Skin of body (tissue), 2 donors: ENCODE results near the gene CANT1. TPM values are rescaled to one million over a fixed set of nuclear protein-coding genes. Genes with fewer than 3 reads are reported as not detected.
"Not testable (repeated sequence)": the region's sequence is repeated elsewhere in the genome, so short reads cannot be mapped to it uniquely, and the experiment has no call there.

Source experiments
- DNase-seq: peaks from one replicate; lab custom pipeline; 2025; lab: John Stamatoyannopoulos, UW
- total RNA-seq: library from RNA; depleted of rRNA; stranded (reverse); fragments of >200 nt; gene quantifications from one replicate; pipeline ENCODE4 v1.2.3, GENCODE V29; 2014

Gene CANT1
- total RNA-seq, 1 donor from 2014 or later = 17.9 TPM

DNA sequence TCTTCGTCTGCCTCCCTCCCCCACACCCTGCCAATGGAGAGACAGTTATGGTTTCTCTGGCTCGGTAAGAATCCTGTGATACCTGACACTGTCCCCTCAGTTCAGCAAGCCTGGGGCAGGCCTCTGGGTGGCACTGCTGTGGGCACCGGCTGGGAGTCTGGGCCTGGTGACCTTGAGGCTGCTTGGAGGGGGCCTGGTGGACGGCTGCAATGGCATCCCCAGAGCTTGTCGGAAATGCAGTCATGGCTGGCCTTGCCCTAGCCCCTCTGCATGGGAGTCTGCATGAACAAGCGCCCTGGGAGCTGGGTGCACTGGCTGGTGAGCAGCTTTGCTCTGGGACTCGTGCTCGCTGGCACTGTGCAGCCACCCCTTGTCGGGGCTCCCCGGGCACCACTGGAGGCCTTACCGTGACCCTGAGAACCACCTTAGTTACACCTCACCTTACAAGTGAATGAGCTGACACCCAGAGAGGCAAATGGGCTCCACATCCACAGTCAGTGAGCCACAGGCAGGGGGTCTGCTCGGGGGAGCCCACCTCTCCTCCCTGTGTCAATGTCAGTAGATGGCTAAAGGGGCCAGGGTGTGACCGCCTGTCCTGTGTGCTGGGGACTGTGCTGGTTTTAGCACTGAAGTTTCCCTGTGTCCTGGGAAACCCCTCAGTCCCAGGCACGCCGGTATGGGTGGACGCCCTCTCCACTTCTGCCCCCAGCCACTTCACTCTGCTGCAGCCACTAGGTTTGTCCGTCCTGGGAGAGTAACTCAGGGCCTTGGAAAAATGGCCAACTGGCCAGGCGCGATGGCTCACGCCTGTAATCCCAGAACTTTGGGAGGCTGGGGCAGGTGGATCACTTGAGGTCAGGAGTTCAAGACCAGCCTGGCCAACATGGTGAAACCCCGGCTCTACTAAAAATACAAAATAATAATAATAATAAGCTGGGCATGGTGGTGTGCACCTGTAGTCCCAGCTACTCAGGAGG is 31.3 kb downstream of the CANT1 start:
- DNase-seq = no peak

DNA sequence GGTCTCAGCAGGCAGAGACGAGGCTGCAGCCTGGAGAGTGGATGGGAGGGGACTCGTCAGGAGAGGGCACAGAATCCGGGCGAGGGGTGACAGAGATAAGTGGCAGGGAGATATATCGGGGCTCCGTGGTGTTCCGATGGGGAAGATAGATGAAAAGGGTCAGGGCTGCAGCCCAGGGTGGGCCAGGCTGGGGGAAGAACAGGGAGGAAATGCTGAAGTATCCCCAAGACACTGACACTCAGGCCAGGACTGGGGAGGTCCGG is 32.0 kb downstream of the CANT1 start:
- DNase-seq = no peak

DNA sequence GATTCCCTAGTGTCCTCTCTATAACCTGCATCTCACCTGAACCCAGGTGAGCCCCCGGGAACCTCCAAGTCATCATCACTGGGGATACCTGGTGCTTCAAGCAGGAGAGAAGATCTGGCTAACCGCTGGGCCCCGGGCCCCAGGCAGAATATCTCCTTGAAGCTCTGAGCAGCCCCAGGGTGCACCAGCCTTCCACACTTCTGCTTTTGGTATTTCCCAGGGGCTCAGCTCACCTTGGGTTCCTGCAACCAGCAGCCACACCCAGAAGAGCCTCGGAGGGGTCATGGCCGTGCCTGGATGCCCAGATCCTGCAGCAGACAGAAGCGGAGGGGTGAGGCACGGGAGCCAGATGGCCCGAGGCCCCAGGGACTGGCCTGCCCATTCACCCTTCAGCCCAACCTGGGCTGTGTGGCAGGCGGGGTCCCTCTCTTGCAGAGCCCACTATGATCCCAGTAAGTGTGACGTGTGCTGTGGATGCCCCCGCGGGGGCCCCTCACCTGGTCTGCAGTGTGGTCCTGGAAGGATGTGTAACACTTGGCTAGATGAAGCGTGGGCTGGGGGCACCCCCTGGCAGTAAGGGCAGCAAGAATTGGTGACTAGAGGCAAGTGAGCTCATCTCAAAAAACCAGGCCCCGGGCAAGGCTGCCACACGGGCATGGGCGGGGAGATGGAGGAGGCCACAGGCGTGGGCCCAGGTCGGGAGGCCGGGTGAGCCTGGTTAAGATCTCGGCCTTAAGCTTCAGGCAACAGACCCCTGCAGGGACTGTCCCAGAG is 32.5 kb downstream of the CANT1 start:
- no peak for DNase-seq

DNA sequence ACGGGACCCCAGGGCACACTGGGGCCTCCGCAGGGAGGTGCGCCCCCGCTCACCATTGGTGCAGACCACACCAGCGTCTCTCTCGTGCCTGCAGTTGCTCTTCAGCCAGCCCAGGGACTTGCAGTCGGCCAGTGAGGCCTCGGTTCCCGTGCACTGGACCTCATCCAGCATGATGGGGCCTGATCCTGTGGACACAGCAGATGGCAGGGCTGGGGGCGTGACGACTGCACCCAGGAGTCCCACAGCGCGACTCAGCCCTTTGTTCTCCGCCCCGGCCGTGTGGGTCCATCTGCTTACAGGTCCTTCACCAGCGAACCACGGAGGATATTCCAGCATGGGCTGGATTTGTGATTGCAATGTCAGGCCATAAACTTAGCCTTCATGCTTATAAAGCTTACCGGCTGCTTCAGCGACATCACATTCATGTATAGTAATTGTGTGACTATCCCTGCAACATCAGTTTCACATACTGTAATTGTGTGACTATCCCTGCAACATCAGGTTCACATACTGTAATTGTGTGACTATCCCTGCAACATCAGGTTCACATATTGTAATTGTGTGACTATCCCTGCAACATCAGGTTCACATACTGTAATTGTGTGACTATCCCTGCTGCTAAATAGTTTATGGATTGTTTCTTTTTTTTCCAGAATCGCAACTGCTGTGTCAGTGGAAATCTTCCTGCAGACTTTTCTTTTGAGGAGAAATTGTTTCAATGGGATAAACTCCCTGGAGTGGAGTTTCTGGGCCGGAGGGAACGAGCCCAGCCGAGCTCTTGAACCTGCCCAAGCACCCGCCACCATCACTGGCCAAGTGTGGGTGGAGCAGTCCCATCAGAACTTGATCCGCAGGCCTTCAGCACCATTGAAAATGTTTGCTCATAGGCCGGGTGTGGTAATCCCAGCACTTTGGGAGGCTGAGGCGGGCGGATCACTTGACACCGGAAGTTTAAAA is 34.7 kb downstream of the CANT1 start:
- DNase-seq = peak; percentile 93

DNA sequence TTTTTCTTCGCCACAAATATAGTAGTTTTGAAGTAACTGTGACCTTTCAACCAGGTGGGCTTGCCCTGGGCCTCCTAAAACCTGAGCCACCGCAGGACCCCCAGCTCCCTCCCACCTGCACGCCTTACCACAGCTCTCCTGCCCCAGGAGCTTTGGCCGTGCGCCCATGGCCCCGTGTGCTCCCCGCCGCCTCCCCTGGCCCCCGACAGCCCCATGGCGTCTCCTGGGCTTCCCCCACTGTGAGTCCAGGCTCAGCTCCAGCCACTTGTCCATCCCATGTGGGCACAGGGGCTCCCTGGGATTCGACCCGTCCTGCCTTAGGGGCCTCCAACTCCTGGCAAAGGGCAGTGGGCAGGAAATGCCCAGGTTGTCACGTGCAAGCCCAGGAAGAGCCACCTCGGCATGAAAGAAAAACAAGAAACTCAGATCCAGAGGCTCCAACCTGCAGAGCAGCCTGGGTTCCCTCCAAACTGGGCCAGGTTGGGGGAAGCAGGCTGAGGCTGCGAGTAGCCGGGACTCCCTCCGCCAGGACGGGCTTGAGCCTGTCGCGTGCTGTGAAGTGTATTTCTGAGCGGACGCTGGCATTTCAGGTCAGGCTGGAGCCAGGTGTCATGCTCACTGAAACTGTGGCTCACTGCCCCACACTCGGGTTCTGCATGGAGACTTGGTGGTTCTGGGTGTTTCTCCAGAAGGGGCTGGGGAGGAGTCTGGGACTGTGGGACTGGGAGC is 35.6 kb downstream of the CANT1 start:
- DNase-seq = no peak

DNA sequence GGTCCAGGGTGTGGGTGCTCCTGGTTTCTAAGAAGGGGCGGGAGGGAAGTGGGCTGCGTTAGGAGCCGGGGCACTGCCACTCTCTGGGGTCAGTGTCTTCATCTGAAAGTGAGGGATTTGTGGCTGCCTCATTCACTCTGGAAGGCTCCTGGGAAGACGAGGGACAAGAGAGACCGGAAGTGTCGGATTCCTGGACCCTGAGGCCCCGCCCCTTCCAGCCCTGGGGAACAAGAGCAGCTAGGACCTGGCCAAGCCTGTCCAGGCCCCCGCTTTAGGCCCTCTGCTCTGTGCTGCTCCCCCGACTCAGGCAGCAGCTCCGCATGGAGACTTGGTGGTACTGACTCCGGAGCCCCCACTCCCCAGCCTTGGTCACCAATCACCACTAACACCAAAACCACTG is 36.4 kb downstream of the CANT1 start:
- DNase-seq = no peak

DNA sequence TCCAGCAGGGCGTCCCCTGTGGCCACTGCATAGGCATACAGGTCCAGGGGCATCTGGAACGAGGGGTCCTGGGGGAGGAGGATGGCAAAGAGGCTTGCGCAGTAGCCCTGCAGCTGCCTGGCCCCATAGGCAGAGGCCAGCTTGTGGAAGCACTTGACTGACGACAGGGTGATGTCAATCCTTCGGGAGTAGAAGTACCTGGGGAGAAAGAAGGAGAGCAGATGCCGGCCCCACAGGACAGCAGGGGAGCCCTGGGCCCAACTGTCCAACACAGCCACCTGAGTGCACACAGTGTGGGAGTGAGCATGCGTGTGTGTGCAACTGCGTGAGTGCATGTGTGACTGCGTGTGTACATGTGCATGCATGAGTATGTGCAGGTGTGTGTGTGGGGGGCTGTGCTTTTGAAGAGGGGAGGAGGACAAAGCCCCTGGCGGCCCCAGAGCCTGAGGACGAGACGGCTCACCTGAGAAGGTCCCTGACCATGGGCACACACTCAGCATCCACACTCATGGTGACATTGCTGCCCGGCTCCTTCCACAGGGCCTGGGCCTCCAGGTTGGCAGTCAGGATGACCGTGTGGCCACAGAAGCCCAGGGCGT is 37.0 kb downstream of the CANT1 start:
- DNase-seq = no peak

DNA sequence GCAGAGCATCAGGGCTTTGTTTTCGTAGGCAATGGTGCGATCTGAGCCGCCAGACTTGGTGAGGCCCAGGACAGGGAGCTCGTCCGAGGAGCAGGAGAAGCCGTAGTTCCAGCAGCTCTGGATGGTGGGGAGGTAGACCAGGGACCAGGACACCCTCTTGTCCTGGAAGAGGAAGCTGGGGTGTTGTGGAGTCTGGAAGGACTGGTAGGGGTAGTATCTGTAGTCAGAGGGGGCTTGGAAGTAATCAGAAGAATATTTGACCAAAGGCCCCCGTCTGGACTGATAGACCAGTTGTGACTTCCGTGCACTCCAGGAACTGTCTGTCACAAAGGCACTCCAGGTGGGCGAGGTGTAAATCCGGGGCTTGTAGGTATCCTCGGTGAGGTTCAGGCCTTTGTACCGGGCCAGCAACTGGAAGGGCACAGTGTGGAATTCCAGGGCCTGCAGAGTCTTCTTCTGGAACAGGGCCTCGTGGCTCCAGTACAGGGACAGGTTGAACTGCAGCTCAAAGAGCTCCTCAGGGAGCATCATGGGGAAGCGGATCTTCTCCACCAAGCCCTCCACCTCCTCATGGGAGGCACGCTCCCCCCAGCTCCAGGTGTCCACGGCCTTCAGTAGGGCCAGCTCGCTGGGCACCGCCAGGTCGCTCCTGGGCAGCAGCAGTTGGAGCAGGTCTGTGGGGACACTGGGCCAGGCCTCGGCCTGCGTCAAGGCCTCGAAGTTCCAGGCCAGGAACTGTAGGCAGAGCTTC is 37.6 kb downstream of the CANT1 start:
- DNase-seq = no peak

DNA sequence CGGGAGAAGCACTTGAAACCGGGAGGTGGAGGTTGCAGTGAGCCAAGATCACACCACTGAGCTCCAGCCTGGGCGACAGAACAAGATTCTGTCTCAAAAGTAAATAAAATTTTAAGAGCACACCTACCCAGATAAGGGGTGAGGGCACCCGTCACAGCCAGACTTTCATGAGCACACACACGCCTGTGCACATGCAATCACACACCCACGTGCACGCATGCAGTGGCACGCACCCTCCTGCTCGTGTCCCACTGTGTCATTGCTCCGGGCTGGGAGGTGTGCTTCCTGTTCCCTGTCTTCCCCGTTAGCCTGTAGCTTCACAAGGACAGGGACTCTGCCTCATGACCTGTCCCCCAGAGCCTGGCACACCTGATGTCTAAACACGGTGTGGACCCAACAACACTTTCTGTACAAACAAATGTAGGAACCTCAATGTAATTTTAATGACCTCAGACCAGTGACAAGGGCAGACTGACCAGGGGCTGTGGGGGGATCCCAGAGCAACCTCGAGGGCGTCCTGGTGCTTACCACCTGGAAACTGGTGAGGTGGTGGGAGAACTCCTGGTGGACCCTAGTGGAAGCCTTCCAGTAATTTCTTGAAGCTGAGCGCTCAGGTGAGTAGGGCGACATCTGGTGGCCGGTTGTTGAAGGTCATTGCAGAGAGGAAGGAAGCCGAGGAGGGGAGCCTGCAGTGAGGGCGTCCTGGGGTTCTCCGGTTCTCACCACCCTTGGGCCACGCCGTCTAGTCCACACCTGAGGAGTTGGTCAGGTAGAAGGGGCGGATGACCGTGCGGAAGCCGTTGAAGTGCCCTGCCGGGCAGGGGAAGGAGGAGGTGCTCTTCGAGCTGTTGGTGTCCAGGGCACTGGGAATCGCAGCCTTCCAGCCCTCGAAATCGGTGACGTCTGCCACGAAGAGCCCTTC is 38.5 kb downstream of the CANT1 start:
- no peak for DNase-seq

DNA sequence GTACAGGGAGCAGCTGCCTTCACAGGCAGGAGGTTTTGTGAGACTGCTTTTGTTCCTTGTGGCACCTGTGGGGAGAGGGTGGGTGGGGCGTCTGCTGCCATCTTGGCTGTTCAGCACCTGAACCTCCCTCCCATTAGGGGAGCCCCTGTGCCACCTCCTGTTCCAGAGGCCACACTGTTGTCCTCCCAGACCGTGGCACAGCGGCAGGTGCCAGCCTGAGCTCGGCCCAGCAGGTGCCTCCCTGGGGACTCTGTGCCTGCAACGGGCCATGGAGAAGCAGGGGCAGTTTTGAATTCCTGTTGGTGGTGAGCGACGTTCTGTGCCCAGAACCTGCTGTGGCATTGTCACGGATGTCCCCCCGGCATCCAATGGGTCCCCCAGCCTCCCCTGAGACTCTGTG is 39.7 kb downstream of the CANT1 start:
- no peak for DNase-seq

DNA sequence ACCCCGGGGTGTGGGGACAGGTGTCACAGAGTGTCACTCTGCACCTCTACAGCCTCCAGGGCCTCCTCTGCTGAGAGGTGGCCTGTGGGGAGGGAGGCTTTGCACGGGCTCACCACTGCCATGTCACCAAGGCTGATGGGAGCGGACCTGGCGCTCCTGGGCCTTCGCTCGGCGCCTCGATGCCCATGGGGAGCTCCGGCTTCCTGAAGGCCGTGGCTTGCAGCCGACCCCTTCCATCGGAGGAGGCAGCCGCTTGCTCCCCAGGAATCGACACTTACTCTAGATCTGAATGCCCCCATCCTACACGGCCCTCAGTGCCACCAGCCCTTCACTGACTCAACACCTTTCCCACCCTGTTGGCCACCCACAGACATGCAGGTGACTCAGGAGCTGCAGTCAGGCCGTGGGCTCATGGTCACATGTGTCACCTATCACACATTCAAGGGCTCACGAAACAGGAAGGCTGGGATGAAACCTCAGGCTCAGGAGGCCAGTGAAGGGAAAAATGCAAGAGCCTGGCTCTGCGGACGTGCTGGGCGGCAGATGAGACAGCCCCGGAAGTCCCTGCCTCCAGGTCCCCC is 41.7 kb downstream of the CANT1 start:
- DNase-seq = no peak

DNA sequence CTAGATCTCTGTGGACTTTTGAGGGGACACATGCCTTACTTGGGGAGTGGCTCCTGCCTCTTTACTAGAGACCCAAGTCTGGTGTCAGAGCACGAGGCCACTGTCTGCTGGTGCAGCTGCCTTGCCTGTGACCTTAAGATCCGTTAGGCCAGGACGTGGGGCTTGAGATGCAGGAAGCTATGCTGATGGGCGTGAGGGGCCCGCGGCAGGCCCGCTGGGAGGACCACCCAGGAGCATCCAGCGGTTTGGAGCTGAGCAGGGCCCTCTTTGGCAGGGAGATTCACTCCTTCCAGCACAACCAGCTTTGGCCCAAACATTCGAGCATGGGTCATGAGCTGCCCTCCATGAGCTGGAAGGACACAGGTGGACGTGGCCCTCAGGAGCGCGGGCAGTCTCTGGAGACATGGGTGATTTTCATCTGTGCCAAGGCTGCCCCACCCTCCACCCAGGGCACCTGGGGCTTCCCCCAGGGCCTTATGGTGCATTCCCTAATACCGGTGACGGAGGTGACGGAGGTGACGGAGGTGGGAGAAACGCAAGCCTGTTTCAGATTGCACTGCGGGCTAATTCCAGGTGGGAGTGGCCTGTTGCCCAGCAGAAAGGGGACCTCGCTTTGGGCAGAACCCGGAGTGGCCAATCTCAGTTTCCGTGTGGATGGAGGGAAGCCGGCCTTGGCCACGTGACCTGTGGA is 42.5 kb downstream of the CANT1 start:
- no peak for DNase-seq

DNA sequence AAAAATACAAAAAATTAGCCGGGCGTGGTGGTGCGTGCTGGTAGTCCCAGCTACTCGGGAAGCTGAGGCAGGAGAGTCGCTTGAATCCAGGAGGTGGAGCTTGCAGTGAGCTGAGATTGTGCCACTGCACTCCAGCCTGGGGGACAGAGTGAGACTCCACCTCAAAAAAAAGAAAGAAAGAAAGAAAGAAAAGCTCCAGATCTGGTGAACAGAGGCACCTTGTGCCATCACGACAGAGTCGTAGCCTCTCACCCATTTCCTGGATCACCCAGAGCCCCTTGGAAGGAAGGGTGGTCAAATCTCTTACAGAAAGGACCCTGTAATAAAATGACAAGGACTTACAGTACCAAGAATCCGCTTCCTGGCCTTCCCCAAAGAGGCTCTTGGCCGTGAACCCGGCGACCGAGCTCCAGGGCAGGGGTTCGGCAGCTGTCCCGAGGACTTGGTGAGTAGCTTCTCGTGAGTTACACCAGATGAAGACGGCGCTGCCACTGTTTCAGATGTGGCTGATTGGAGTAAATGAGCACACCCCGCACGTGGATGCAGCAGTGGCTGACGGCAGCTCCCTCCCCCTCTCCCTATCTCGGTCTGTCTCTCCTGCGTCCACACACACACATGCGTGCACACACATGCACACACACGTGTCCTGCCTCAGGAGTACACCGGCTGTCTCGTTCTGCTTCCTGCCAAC is 43.3 kb downstream of the CANT1 start:
- no peak for DNase-seq

DNA sequence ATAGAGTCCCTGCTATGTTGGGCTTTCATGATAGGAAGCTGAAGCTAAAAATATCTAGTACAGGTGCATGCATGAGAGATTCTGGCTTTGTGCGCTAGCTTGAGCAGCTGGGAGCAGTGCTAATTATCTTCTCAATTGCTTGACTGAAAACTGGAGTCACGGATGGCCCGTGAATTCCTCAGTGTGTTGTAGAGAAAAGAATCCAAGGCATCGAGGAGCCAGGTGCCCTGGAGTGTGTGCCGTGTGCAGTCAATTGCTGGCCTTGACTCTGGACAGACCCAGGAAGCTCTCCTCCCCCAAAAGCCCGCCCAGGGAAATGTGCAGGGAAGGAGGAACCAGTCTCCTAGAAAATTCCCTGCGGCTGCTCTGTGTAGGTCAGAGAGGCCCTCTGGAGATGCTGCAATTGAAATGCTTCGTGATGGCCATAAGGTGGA is 44.1 kb downstream of the CANT1 start:
- no peak for DNase-seq

DNA sequence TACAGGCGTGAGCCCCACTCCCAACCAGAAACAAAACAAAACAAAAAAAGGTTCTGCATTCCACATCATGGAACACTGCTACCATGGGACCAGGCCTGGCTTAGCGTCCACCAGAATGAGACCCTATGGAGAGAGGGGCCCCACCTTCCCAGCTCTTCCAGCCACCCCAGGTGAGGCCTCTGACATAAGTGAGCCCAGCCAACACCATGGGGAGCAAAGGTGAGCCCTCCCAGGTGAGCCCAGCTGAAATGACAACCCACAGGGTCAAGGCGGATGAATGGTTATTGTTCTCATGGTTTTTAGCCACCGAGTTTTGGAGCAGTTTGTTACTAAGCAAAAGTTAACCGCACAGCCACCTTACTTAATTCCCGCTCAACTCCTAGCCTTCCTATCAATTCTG is 46.2 kb downstream of the CANT1 start:
- DNase-seq = no peak

DNA sequence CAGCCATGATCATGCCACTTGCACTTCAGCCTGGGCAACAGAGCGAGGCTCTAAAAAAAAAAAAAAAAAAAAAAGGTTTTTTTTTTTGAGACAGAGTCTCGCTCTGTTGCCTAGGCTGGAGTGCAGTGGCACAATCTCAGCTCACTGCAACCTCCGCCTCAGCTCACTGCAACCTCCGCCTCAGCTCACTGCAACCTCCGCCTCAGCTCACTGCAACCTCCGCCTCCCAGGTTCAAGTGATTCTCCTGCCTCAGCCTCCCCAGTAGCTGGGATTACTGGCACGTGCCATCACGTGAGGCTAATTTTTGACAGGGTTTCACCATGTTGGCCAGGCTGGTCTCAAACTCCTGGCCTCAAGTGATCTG is 46.6 kb downstream of the CANT1 start:
- DNase-seq = not testable (repeated sequence)

DNA sequence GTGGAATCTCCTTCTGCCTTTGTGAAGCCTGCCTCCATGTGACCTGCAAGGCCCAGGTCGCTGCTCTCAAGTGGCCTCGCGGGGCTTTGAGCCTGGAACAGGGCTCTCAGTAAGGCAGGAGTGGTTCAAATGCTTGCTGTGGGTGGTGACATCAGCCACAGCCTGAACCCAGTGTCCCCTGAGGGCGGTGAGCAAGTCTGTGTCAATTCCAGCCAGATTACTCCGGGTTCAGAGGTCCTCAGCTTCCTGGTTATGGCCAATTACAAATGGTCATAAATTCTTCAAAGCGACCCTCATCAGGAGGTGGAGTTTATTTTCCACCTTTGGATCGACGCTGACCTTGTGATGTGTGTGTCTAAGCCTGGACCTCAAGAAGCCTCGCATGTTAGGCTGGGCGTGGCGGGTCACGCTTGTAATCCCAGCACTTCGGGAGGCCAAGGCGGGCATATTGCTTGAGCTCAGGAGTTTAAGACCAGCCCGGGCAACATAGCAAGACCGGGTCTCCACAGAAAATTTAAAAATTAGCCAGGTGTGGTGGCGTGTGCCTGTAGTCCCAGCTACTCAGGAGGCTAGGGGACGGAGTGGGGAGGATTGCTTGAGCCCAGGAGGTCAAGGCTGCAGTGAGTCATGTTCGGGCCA is 47.1 kb downstream of the CANT1 start:
- DNase-seq = no peak
